GM12878 (cell line): Measurements from ENCODE around the gene AP3D1. TPM values are rescaled to one million over a fixed set of nuclear protein-coding genes. Genes with fewer than 3 reads are reported as not detected.

Experiments
- ATAC-seq: fragments of 200-7000 bp; cut with Tn5 transposase; 3 replicates; pipeline ENCODE4 v1.9.1; 2020; ENCODE audit warnings: mild to moderate bottlenecking, moderate library complexity
- BruUV-seq: library from RNA; stranded (reverse); fragments of 400-500 nt; replicated peaks from 2 replicates; lab custom pipeline; 2021; lab: Mats Ljungman, UMichigan
- CTCF ChIA-PET: fragments of 300-600 bp; sonication (Branson Sonifier 250); formaldehyde crosslinking; extraction: SDS; loops from one replicate; lab custom pipeline; 2021; ENCODE audit warnings: inconsistent platforms; lab: Yijun Ruan, JAX
- POLR2A ChIA-PET: fragments of 350-600 bp; formaldehyde crosslinking; extraction: SDS; loops from one replicate; lab custom pipeline; 2021; ENCODE audit warnings: inconsistent platforms; lab: Charles Lee
- RAD21 ChIA-PET: fragments of 300-600 bp; sonication (Branson Sonifier 250); formaldehyde crosslinking; loops from one replicate; lab custom pipeline; 2023; ENCODE audit warnings: antibody characterized with exemption; ENCODE audit not compliant: unreplicated experiment; lab: Charles Lee
- SMC1A ChIA-PET: fragments of 300-600 bp; sonication (Branson Sonifier 250); formaldehyde crosslinking; loops from one replicate; lab custom pipeline; 2023; ENCODE audit not compliant: unreplicated experiment, uncharacterized antibody; lab: Charles Lee
- DNase-seq: peaks from one replicate; pipeline ENCODE4 v3.0.0-alpha.2; 2011; ENCODE audit warnings: low read depth, low spot score
- FAIRE-seq: peaks from 3 replicates; lab custom pipeline; 2011; peaks lifted over from hg19 to GRCh38; lab: Jason Lieb, UNC
- H2AFZ ChIP-seq: 2 replicates; pipeline ENCODE4 v1.6.0; 2011; ENCODE audit warnings: low read depth, low read length, control low read depth; ENCODE audit not compliant: control insufficient read depth
- H3K27ac ChIP-seq: 2 replicates; pipeline ENCODE4 v1.5.1; 2011; ENCODE audit warnings: control low read depth; ENCODE audit not compliant: control insufficient read depth, insufficient read depth
- H3K27me3 ChIP-seq, 2 experiments: replicated peaks in 1 of 2; 2 replicates each; pipeline versions ENCODE4 v1.6.0 to v1.6.1; 2011; ENCODE audit warnings: low read length in 1 of 2; ENCODE audit not compliant: control insufficient read depth in 2 of 2, insufficient read depth in 2 of 2
- H3K36me3 ChIP-seq, 2 experiments: 2 replicates each; pipeline ENCODE4 v1.5.1; 2011; ENCODE audit warnings: low read length in 1 of 2; ENCODE audit not compliant: control insufficient read depth in 2 of 2, insufficient read depth in 2 of 2
- H3K4me1 ChIP-seq: 2 replicates; pipeline ENCODE4 v1.6.1; 2011; ENCODE audit warnings: mild to moderate bottlenecking, low read length, moderate library complexity, mixed read lengths; ENCODE audit not compliant: control insufficient read depth, insufficient read depth
- H3K4me2 ChIP-seq: 2 replicates; pipeline ENCODE4 v1.6.0; 2011; ENCODE audit warnings: control low read depth; ENCODE audit not compliant: control insufficient read depth, insufficient read depth
- H3K4me3 ChIP-seq: fragments of 200-600 bp; sonication (generic); 2 replicates; pipeline ENCODE4 v1.5.1; 2016
- H3K79me2 ChIP-seq: 2 replicates; pipeline ENCODE4 v1.6.0; 2011; ENCODE audit warnings: low read length; ENCODE audit not compliant: control insufficient read depth, insufficient read depth
- H3K9ac ChIP-seq: 2 replicates; pipeline ENCODE4 v1.8.0; 2011; ENCODE audit warnings: low read length, control low read depth, mixed read lengths; ENCODE audit not compliant: control insufficient read depth, insufficient read depth
- H3K9me3 ChIP-seq: replicated peaks from 3 replicates; pipeline ENCODE4 v1.5.1; 2011; ENCODE audit warnings: mild to moderate bottlenecking, low read length; ENCODE audit not compliant: control insufficient read depth, insufficient read depth
- H4K20me1 ChIP-seq: 2 replicates; pipeline ENCODE4 v1.6.0; 2011; ENCODE audit not compliant: control insufficient read depth, insufficient read depth
- BHLHE40 ChIP-seq, 2 experiments: fragments of 450-650 bp in 1 of 2; IDR thresholded peaks; 2 replicates each; pipeline ENCODE4 v1.6.1; 2011 to 2017; ENCODE audit warnings: low read depth in 2 of 2, borderline replicate concordance in 1 of 2, improper control_type of control experiment in 1 of 2, low read length in 1 of 2, mild to moderate bottlenecking in 1 of 2
- POLR2A ChIP-seq: IDR thresholded peaks from 2 replicates; pipeline ENCODE4 v1.6.1; 2011; ENCODE audit warnings: low read depth, mild to moderate bottlenecking, low read length
- POLR2AphosphoS5 ChIP-seq: IDR thresholded peaks from 2 replicates; pipeline ENCODE4 v1.6.1; 2011; ENCODE audit warnings: mild to moderate bottlenecking, low read length, inconsistent platforms
- REST ChIP-seq: IDR thresholded peaks from 2 replicates; pipeline ENCODE4 v1.6.1; 2012; ENCODE audit warnings: mild to moderate bottlenecking, low read depth, low read length
- SIX5 ChIP-seq: IDR thresholded peaks from 2 replicates; pipeline ENCODE4 v1.6.1; 2011; ENCODE audit warnings: mild to moderate bottlenecking, low read depth, low read length, moderate library complexity; ENCODE audit not compliant: severe bottlenecking
- WGBS: methylation state at CpG from one replicate; pipeline ENCODE4 v1.1.6; 2016; ENCODE audit warnings: low lambda C conversion rate; ENCODE audit not compliant: insufficient replicate concordance, insufficient coverage; ENCODE audit errors: missing lambda C conversion rate; 5-methylcytosine and 5-hydroxymethylcytosine counted together
- in situ Hi-C: fragments of 300-500 bp; cut with MboI; formaldehyde crosslinking; loops from 9 replicates; pipeline ENCODE4 v1.14.3; 2018; ENCODE audit warnings: mixed read lengths
- intact Hi-C: fragments of 100-400 bp; cut with micrococcal nuclease; formaldehyde crosslinking; loops from one replicate; pipeline ENCODE4 v1.14.2; 2022; ENCODE audit not compliant: unreplicated experiment
- polyA plus RNA-seq, 11 experiments: library from polyadenylated mRNA; depleted of rRNA in 4 of 11; unstranded in 6 of 11; stranded (reverse) in 5 of 11; fragments of >200 nt; fragmentation: Nextera tagmentation in 4 of 11; fragmentation: Illumina TruSeq in 1 of 11; extraction: Ambion mirVana in 4 of 11; extraction: Trizol in 1 of 11; gene quantifications; 1 replicate in 1 of 11; 2 replicates in 10 of 11; pipeline versions ENCODE4 v1.2.1 to v1.2.3, GENCODE V29; 2011 to 2016; ENCODE audit warnings: inconsistent platforms in 2 of 11, missing spikeins in 2 of 11, low read depth in 1 of 11
- total RNA-seq, 4 experiments: library from RNA; depleted of rRNA in 3 of 4; stranded (reverse); fragments of >200 nt in 3 of 4; fragmentation: Illumina TruSeq in 1 of 4; extraction: Trizol in 1 of 4; gene quantifications; 2 replicates each; pipeline versions ENCODE4 v1.2.1 to v1.2.3, GENCODE V29; 2013 to 2021

The AP3D1 gene
- total and polyA plus RNA-seq, 10 of the 15 experiments (the other 5 are each of a cell fraction or from before 2014, with no cell fraction given), result 1.5 to 108 (median 59.1) TPM

GRCh38 chr19:2101417-2102335 is 49.7 kb downstream of the AP3D1 start:
- CTCF ChIA-PET, result no interaction called here
- Histone ChIP-seq H3K36me3 (peaks cover 30 to 42% of the 10 kb centered on the region in 2 experiments; a peak in 3 of 4 replicates), H3K9me3 (no peaks in the 10 kb centered on the region; the same call in 2 of the 3 replicates), H3K4me2 (no peak overlapping the region), H3K79me2 (peaks cover 8% of the 10 kb centered on the region), H3K9ac (no peak overlapping the region), H3K4me3 (no peak overlapping the region), H3K27ac (no peak overlapping the region), H3K27me3 (no peaks in the 10 kb centered on the region), H4K20me1 (no peaks in the 10 kb centered on the region)
- SMC1A ChIA-PET, result no interaction called here
- in situ Hi-C loops (no loop called here), intact Hi-C loops (no loop called here)
- POLR2A ChIA-PET, result no interaction called here
- RAD21 ChIA-PET, result no interaction called here
- WGBS, result 97% methylated on average over 45 of the region's 45 CpGs
- DNase-seq (no peak), ATAC-seq (no peak), FAIRE-seq (no peak)
- BruUV-seq, result no TSS peak
- peak; percentile 25; the same call in 1 of the 2 replicates for TF ChIP-seq POLR2A
- no peak for TF ChIP-seq POLR2AphosphoS5
- no peak for TF ChIP-seq REST
- TF ChIP-seq BHLHE40 (IDR thresholded peaks at IDR 0.05; ENCODE audit: borderline replicate concordance in 1 of 2, low read depth in 2 of 2, low read length in 1 of 2), result no peak
- TF ChIP-seq SIX5, result no peak
- TF ChIP-seq, all 136 proteins: peak for 1
- peaks cover 2% of the 10 kb centered on the region; the same call in 1 of the 2 replicates for H3K4me1 ChIP-seq
- H2AFZ ChIP-seq, result no peak overlapping the region
